ENCODE data around the gene SIAE. TPM values are rescaled to one million over a fixed set of nuclear protein-coding genes. Genes with fewer than 3 reads are reported as not detected.

SIAE gene
- total and polyA plus RNA-seq, 2 of the 4 experiments (the other 2 are of a cell fraction): 4.7 to 12.0 TPM

DNA sequence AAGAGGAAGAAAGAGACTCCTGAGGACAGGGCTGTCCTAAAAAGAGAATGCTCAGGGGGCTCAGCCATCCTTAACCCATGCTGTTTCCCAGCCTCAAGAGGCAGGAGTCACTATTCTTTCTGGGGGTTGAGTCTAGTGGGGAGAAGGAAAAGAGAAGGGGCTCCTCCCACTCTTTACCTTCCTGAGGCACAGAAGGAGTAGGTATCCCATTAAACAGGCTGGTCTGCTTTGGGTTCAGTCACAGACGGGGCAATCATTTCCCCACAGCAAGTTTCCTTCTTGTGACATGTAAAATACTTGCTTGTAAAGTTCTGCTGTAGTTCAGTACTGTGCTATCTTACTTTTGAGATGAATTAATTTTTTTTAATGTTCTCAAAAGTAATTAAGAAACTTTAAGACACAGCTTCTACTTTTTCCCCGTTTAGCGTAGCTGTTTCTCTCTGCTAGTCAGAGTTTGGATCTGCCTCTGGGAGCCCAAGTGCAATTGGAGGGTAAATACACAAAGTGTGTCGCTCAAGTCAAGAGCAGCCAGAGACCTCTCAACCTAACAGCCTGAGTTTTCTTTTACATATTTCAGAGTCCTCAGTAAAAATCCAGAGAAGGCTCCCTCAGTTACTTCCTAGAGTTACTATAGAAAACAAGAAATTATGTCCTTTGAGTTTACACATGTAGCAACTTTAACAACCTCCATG, 88.7 kb downstream of the SIAE start:
- H4K20me1 ChIP-seq (ENCODE audit: insufficient read depth, low read length): no peaks in the 10 kb centered on the region
- H3K9me3 ChIP-seq (ENCODE audit: control insufficient read depth, insufficient read depth, low read length): no peaks in the 10 kb centered on the region
- H3K27ac ChIP-seq (ENCODE audit: insufficient read depth, low read length): no peak overlapping the region
- H2BK5ac ChIP-seq (ENCODE audit: low read depth, low read length, poor library complexity, severe bottlenecking): no peak overlapping the region
- no peak overlapping the region for H2BK120ac ChIP-seq (ENCODE audit: low read depth, low read length)
- H2BK20ac ChIP-seq (ENCODE audit: low read depth, low read length): no peak overlapping the region
- ATAC-seq (ENCODE audit: low read depth) (no peak), DNase-seq (no peak)
- no peak overlapping the region for H3K4me2 ChIP-seq (ENCODE audit: low read depth, low read length)
- H4K5ac ChIP-seq (ENCODE audit: low read depth, low read length): no peak overlapping the region
- H3K9ac ChIP-seq (ENCODE audit: low read depth, low read length): no peak overlapping the region
- no peak overlapping the region for H2AK9ac ChIP-seq (replicated peaks; ENCODE audit: low read depth, low read length, poor library complexity)
- no TSS peak for BruUV-seq (replicated peaks)
- dilution Hi-C loops (cut with HindIII; ENCODE audit: low sequenced_read_pairs, unreplicated experiment): no loop called here
- H3K4ac ChIP-seq (ENCODE audit: low read depth, low read length): no peak overlapping the region
- no peak overlapping the region for H4K8ac ChIP-seq (ENCODE audit: low read depth in 2 of 2, low read length in 2 of 2)
- no peaks in the 10 kb centered on the region for H3K9me1 ChIP-seq (ENCODE audit: insufficient read depth, low read length)
- H3K18ac ChIP-seq (ENCODE audit: low read depth, low read length): no peak overlapping the region
- no peak overlapping the region for H4K91ac ChIP-seq (ENCODE audit: insufficient read depth, low read depth, low read length)
- no peak overlapping the region for H2AFZ ChIP-seq (replicated peaks; ENCODE audit: low read length, poor library complexity)
- ChIA-PET CTCF (interaction anchor here (0.6 to 1.6 kb wide), 10 partner anchors 10 to 515 kb away, joined by 3 to 10 read pairs (median 4); no protein-coding TSS in a partner anchor), POLR2A (ENCODE audit: unreplicated experiment) (no interaction called here)
- peaks cover 31% of the 10 kb centered on the region for H3K27me3 ChIP-seq (ENCODE audit: control insufficient read depth, insufficient read depth, low read length)
- H2AK5ac ChIP-seq (ENCODE audit: low read depth, low read length): no peak overlapping the region
- H3K79me1 ChIP-seq (ENCODE audit: low read depth in 1 of 2, low read length in 2 of 2): no peaks in the 10 kb centered on the region
- no peaks in the 10 kb centered on the region for H3K4me1 ChIP-seq (ENCODE audit: control insufficient read depth, insufficient read depth, low read length)
- TF ChIP-seq MAFK (IDR thresholded peaks at IDR 0.05; ENCODE audit: low read depth, low read length) (no peak), FOS (IDR thresholded peaks at IDR 0.05; ENCODE audit: low read depth, low read length) (no peak), SMC3 (IDR thresholded peaks at IDR 0.05; ENCODE audit: low read depth, low read length) (no peak), RAD21 (IDR thresholded peaks at IDR 0.05; ENCODE audit: low read length) (no peak), RFX5 (IDR thresholded peaks at IDR 0.05; ENCODE audit: low read depth, low read length) (no peak), CEBPB (IDR thresholded peaks at IDR 0.05; ENCODE audit: low read depth, low read length) (no peak), MXI1 (IDR thresholded peaks at IDR 0.05; ENCODE audit: borderline replicate concordance, low read depth, low read length) (no peak), NFE2L2 (IDR thresholded peaks at IDR 0.05; ENCODE audit: low read depth, low read length) (no peak), MAZ (IDR thresholded peaks at IDR 0.05; ENCODE audit: borderline replicate concordance, low read depth, low read length) (no peak), BHLHE40 (IDR thresholded peaks at IDR 0.05; ENCODE audit: low read depth, low read length) (no peak), RCOR1 (IDR thresholded peaks at IDR 0.05; ENCODE audit: insufficient replicate concordance, low read length) (no peak), POLR2A (IDR thresholded peaks at IDR 0.05; ENCODE audit: low read depth, low read length) (no peak), CHD1 (IDR thresholded peaks at IDR 0.05; ENCODE audit: low read depth, low read length) (no peak)
- TF ChIP-seq, protein P1, sequence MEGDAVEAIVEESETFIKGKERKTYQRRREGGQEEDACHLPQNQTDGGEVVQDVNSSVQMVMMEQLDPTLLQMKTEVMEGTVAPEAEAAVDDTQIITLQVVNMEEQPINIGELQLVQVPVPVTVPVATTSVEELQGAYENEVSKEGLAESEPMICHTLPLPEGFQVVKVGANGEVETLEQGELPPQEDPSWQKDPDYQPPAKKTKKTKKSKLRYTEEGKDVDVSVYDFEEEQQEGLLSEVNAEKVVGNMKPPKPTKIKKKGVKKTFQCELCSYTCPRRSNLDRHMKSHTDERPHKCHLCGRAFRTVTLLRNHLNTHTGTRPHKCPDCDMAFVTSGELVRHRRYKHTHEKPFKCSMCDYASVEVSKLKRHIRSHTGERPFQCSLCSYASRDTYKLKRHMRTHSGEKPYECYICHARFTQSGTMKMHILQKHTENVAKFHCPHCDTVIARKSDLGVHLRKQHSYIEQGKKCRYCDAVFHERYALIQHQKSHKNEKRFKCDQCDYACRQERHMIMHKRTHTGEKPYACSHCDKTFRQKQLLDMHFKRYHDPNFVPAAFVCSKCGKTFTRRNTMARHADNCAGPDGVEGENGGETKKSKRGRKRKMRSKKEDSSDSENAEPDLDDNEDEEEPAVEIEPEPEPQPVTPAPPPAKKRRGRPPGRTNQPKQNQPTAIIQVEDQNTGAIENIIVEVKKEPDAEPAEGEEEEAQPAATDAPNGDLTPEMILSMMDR (conservative IDR thresholded peaks at IDR 0.05; ENCODE audit: low read depth, low read length): no peak
- TF ChIP-seq, protein P2, sequence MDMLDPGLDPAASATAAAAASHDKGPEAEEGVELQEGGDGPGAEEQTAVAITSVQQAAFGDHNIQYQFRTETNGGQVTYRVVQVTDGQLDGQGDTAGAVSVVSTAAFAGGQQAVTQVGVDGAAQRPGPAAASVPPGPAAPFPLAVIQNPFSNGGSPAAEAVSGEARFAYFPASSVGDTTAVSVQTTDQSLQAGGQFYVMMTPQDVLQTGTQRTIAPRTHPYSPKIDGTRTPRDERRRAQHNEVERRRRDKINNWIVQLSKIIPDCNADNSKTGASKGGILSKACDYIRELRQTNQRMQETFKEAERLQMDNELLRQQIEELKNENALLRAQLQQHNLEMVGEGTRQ (IDR thresholded peaks at IDR 0.05; ENCODE audit: low read depth, low read length): no peak
- TF ChIP-seq, protein P3, sequence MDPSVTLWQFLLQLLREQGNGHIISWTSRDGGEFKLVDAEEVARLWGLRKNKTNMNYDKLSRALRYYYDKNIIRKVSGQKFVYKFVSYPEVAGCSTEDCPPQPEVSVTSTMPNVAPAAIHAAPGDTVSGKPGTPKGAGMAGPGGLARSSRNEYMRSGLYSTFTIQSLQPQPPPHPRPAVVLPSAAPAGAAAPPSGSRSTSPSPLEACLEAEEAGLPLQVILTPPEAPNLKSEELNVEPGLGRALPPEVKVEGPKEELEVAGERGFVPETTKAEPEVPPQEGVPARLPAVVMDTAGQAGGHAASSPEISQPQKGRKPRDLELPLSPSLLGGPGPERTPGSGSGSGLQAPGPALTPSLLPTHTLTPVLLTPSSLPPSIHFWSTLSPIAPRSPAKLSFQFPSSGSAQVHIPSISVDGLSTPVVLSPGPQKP (IDR thresholded peaks at IDR 0.05; ENCODE audit: borderline replicate concordance, low read depth, low read length): no peak
- intact Hi-C loops (cut with micrococcal nuclease): no loop called here
- no peaks in the 10 kb centered on the region for H3K36me3 ChIP-seq (ENCODE audit: control insufficient read depth, insufficient read depth, low read length)
- WGBS, 2 experiments (ENCODE audit: extremely low coverage in 2 of 2, insufficient read length in 1 of 2): no CpG with 5 or more reads among the region's 4 CpGs
- no peak overlapping the region for H3K4me3 ChIP-seq (ENCODE audit: insufficient read depth, low read depth, low read length)
- no peak overlapping the region for H2BK15ac ChIP-seq (ENCODE audit: low read depth, low read length)
- H3K23ac ChIP-seq (ENCODE audit: low read depth, low read length): no peak overlapping the region
- H3K14ac ChIP-seq (replicated peaks; ENCODE audit: low read depth, low read length): no peak overlapping the region
- no peak overlapping the region for H3K56ac ChIP-seq (ENCODE audit: extremely low read depth, insufficient read depth, low read length)
- in situ Hi-C loops (cut with MboI; ENCODE audit: low sequenced_read_pairs): loop anchor here (5.0 to 25.0 kb wide), 2 partner anchors 168 to 523 kb away; no protein-coding TSS in a partner anchor
